K562 (cell line): Measurements from ENCODE around the gene ANKRD34B. TPM values are rescaled to one million over a fixed set of nuclear protein-coding genes. Genes with fewer than 3 reads are reported as not detected.

Experiments used
- ATAC-seq: fragments of 200-7000 bp; cut with Tn5 transposase; 3 replicates; pipeline ENCODE4 v1.9.1; 2020; ENCODE audit warnings: moderate library complexity
- BruUV-seq: library from RNA; stranded (reverse); fragments of 400-500 nt; replicated peaks from 2 replicates; lab custom pipeline; 2021; lab: Mats Ljungman, UMichigan
- CTCF ChIA-PET: fragments of 300-600 bp; formaldehyde crosslinking; extraction: SDS; loops from one replicate; lab custom pipeline; 2021; ENCODE audit warnings: low intra/inter-chr PET ratio; lab: Yijun Ruan, JAX
- POLR2A ChIA-PET: fragments of 300-600, 350-650 bp; sonication (Branson Sonifier 250); formaldehyde crosslinking; extraction: SDS; loops from one replicate; lab custom pipeline; 2021; ENCODE audit warnings: antibody characterized with exemption, inconsistent platforms; lab: Yijun Ruan, JAX
- DNase-seq, 4 experiments: peaks; one replicate each; pipeline versions ENCODE4 v3.0.0 to v3.0.0-alpha.2; 2011 to 2018; ENCODE audit warnings: low spot score in 3 of 4, mixed read lengths in 3 of 4; ENCODE audit errors: extremely low read depth in 1 of 4
- FAIRE-seq: peaks from 2 replicates; lab custom pipeline; 2011; peaks lifted over from hg19 to GRCh38; lab: Jason Lieb, UNC
- H2AFZ ChIP-seq: 2 replicates; pipeline ENCODE4 v1.6.0; 2011; ENCODE audit warnings: low read depth, low read length, control low read depth, inconsistent platforms
- H3K27ac ChIP-seq: fragments of 200-600 bp; 3 replicates; pipeline ENCODE4 v1.8.0; 2011; ENCODE audit warnings: low read depth, mild to moderate bottlenecking, control low read depth, inconsistent platforms, low read length, moderate library complexity, mixed read lengths; ENCODE audit errors: extremely low read depth
- H3K27me3 ChIP-seq, 2 experiments: fragments of 300-600 bp in 1 of 2; 2 replicates in 1 of 2; 3 replicates in 1 of 2; pipeline versions ENCODE4 v1.6.0 to v1.8.0; 2011; ENCODE audit warnings: inconsistent platforms in 2 of 2, low read length in 2 of 2, mild to moderate bottlenecking in 1 of 2, mixed read lengths in 1 of 2, moderate library complexity in 1 of 2; ENCODE audit not compliant: control insufficient read depth in 2 of 2, insufficient read depth in 2 of 2
- H3K36me3 ChIP-seq: fragments of 300-600 bp; 3 replicates; pipeline ENCODE4 v1.8.0; 2011; ENCODE audit warnings: mild to moderate bottlenecking, low read length, inconsistent platforms; ENCODE audit not compliant: control insufficient read depth, insufficient read depth
- H3K4me1 ChIP-seq, 2 experiments: fragments of 200-600 bp in 1 of 2; replicated peaks in 1 of 2; 2 replicates in 1 of 2; 3 replicates in 1 of 2; pipeline versions ENCODE4 v1.5.1 to v1.8.0; 2011; ENCODE audit warnings: inconsistent platforms in 2 of 2, low read length in 2 of 2, mild to moderate bottlenecking in 1 of 2, mixed read lengths in 1 of 2, moderate library complexity in 1 of 2; ENCODE audit not compliant: control insufficient read depth in 2 of 2, insufficient read depth in 2 of 2
- H3K4me2 ChIP-seq: 2 replicates; pipeline ENCODE4 v1.6.1; 2011; ENCODE audit warnings: low read length, control low read depth, inconsistent platforms, mixed read lengths; ENCODE audit not compliant: insufficient read depth
- H3K4me3 ChIP-seq: fragments of 200-600 bp; sonication (generic), shearing (Covaris generic); 2 replicates; pipeline ENCODE4 v1.5.1; 2016; ENCODE audit warnings: control low read depth, inconsistent platforms
- H3K79me2 ChIP-seq: fragments of 200-600 bp; 3 replicates; pipeline ENCODE4 v1.8.0; 2011; ENCODE audit warnings: low read length, inconsistent platforms; ENCODE audit not compliant: control insufficient read depth, insufficient read depth
- H3K9ac ChIP-seq, 2 experiments: 2 replicates each; pipeline versions ENCODE4 v1.6.0 to v1.6.1; 2011; ENCODE audit warnings: low read depth in 2 of 2, low read length in 2 of 2, control low read depth in 1 of 2, inconsistent platforms in 1 of 2, mild to moderate bottlenecking in 1 of 2, mixed read lengths in 1 of 2; ENCODE audit not compliant: insufficient read depth in 1 of 2
- H3K9me1 ChIP-seq: one replicate; pipeline ENCODE4 v1.6.0; 2011; ENCODE audit warnings: inconsistent platforms, mild to moderate bottlenecking, low read length, moderate library complexity; ENCODE audit not compliant: control insufficient read depth, insufficient read depth
- H3K9me3 ChIP-seq: replicated peaks from 2 replicates; pipeline ENCODE4 v1.5.1; 2011; ENCODE audit warnings: low read depth, low read length, inconsistent platforms; ENCODE audit not compliant: control insufficient read depth, insufficient read depth
- H4K20me1 ChIP-seq: replicated peaks from 2 replicates; pipeline ENCODE4 v1.6.1; 2011; ENCODE audit warnings: low read length, inconsistent platforms, mixed read lengths; ENCODE audit not compliant: control insufficient read depth, insufficient read depth
- EWSR1 ChIP-seq: fragments of 450-650 bp; IDR thresholded peaks from 2 replicates; pipeline ENCODE4 v1.6.1; 2018; ENCODE audit warnings: borderline replicate concordance, mild to moderate bottlenecking, low read depth, moderate library complexity; ENCODE audit not compliant: partially characterized antibody
- GTF2F1 ChIP-seq: IDR thresholded peaks from 2 replicates; pipeline ENCODE4 v1.6.1; 2011; ENCODE audit warnings: low read depth, low read length, improper control_type of control experiment
- HNRNPLL ChIP-seq: fragments of 200-400 bp; formaldehyde crosslinking; IDR thresholded peaks from 2 replicates; pipeline ENCODE4 v1.6.1; 2017; ENCODE audit warnings: low read length, low read depth, mild to moderate bottlenecking; ENCODE audit not compliant: poor library complexity, severe bottlenecking
- MEIS2 ChIP-seq: fragments of 450-650 bp; IDR thresholded peaks from 2 replicates; pipeline ENCODE4 v1.6.1; 2014; ENCODE audit warnings: mild to moderate bottlenecking; ENCODE audit not compliant: partially characterized antibody
- POLR2H ChIP-seq: IDR thresholded peaks from 2 replicates; pipeline ENCODE4 v1.6.1; 2016; ENCODE audit warnings: missing genetic modification characterization, low read depth, mild to moderate bottlenecking, control low read depth, missing compliant biosample characterization, moderate library complexity
- POLR3A ChIP-seq: IDR thresholded peaks from 2 replicates; pipeline ENCODE4 v1.6.1; 2011; ENCODE audit warnings: borderline replicate concordance, mild to moderate bottlenecking, moderate library complexity; ENCODE audit not compliant: insufficient read length, insufficient read depth; ENCODE audit errors: extremely low read depth
- RFX5 ChIP-seq: IDR thresholded peaks from 2 replicates; pipeline ENCODE4 v1.6.1; 2011; ENCODE audit warnings: low read depth, mild to moderate bottlenecking, improper control_type of control experiment, low read length
- SNIP1 ChIP-seq: fragments of 450-650 bp; IDR thresholded peaks from 2 replicates; pipeline ENCODE4 v1.7.1; 2017; ENCODE audit warnings: low read depth, mild to moderate bottlenecking
- VEZF1 ChIP-seq: fragments of 200-800 bp; sonication (Bioruptor generic); IDR thresholded peaks from 2 replicates; pipeline ENCODE4 v1.6.1; 2017; ENCODE audit warnings: missing genetic modification characterization, missing compliant biosample characterization
- ZNF134 ChIP-seq: fragments of 250-450 bp; sonication (Bioruptor Pico); conservative IDR thresholded peaks from 2 replicates; pipeline ENCODE4 v1.4.0; 2020
- ZNF165 ChIP-seq: fragments of 250-450 bp; sonication (Bioruptor Pico); IDR thresholded peaks from 2 replicates; pipeline ENCODE4 v1.4.0; 2020; ENCODE audit warnings: borderline replicate concordance
- ZNF274 ChIP-seq: IDR thresholded peaks from 2 replicates; pipeline ENCODE4 v1.6.1; 2011; ENCODE audit warnings: low read depth, mild to moderate bottlenecking, low read length, moderate library complexity, borderline replicate concordance
- ZNF3 ChIP-seq: fragments of 250-450 bp; sonication (Bioruptor Pico); IDR thresholded peaks from 2 replicates; pipeline ENCODE4 v1.5.0; 2021; ENCODE audit warnings: mild to moderate bottlenecking, moderate library complexity
- ZNF511 ChIP-seq: sonication (generic); formaldehyde crosslinking; IDR thresholded peaks from 2 replicates; pipeline ENCODE4 v1.8.0; 2022; ENCODE audit warnings: mild to moderate bottlenecking, missing genetic modification reagents
- ZNF583 ChIP-seq: fragments of 250-450 bp; sonication (Bioruptor Pico); IDR thresholded peaks from 2 replicates; pipeline ENCODE4 v1.4.0; 2020
- ZNF589 ChIP-seq: fragments of 200-800 bp; sonication (Bioruptor generic); IDR thresholded peaks from 2 replicates; pipeline ENCODE4 v1.6.1; 2016; ENCODE audit warnings: low read depth, missing genetic modification characterization, missing compliant biosample characterization
- WGBS: fragments of 100-300 bp; shearing (Covaris generic); methylation state at CpG from one replicate; pipeline ENCODE4 v1.1.6; 2016; ENCODE audit warnings: low coverage, mixed read lengths; ENCODE audit not compliant: insufficient coverage; ENCODE audit errors: missing lambda C conversion rate; 5-methylcytosine and 5-hydroxymethylcytosine counted together
- in situ Hi-C: fragments of 300-500 bp; cut with MboI; formaldehyde crosslinking; loops from 4 replicates; pipeline ENCODE4 v1.15.0; 2018; ENCODE audit warnings: inconsistent platforms, mixed read lengths
- intact Hi-C: fragments of 100-400 bp; cut with micrococcal nuclease; formaldehyde crosslinking; loops from 2 replicates; pipeline ENCODE4 v1.14.2; 2022
- polyA plus RNA-seq, 8 experiments: library from polyadenylated mRNA; depleted of rRNA in 4 of 8; stranded (reverse) in 5 of 8; unstranded in 3 of 8; fragments of >200 nt; fragmentation: Nextera tagmentation in 2 of 8; fragmentation: Illumina TruSeq in 1 of 8; extraction: Ambion mirVana in 2 of 8; extraction: Trizol in 1 of 8; gene quantifications; 2 replicates each; pipeline versions ENCODE4 v1.2.1 to v1.2.3, GENCODE V29; 2011 to 2014; ENCODE audit warnings: inconsistent platforms in 1 of 8, missing spikeins in 1 of 8
- total RNA-seq, 7 experiments: library from RNA; depleted of rRNA in 6 of 7; stranded (reverse); fragments of >200 nt in 6 of 7; fragmentation: Illumina TruSeq in 2 of 7; extraction: Trizol in 2 of 7; gene quantifications; 2 replicates each; pipeline versions ENCODE4 v1.2.1 to v1.2.3, GENCODE V29; 2011 to 2021; ENCODE audit warnings: low replicate concordance in 1 of 7

ANKRD34B gene
- total and polyA plus RNA-seq, 9 of the 15 experiments (the other 6 are each of a cell fraction or from before 2014, with no cell fraction given), result not detected

GRCh38 chr5:80569086-80569960 is 757 bp downstream of the ANKRD34B start:
- no peak overlapping the region for H3K4me2 ChIP-seq

GRCh38 chr5:80568251-80568650 is 1.8 kb downstream of the ANKRD34B start:
- Histone ChIP-seq H3K9me3 (no peaks in the 10 kb centered on the region), H2AFZ (no peak overlapping the region), H3K4me1 (peaks cover 0 to 16% of the 10 kb centered on the region in 2 experiments; a peak in 2 of 5 replicates), H3K4me2 (no peak overlapping the region), H3K36me3 (no peaks in the 10 kb centered on the region), H3K9me1 (no peaks in the 10 kb centered on the region), H3K9ac (no peak overlapping the region), H3K4me3 (no peak overlapping the region), H3K27ac (no peak overlapping the region), H4K20me1 (no peaks in the 10 kb centered on the region), H3K79me2 (no peaks in the 10 kb centered on the region), H3K27me3 (peaks cover 35 to 73% of the 10 kb centered on the region in 2 experiments)
- 3% methylated on average over 6 of the region's 6 CpGs for WGBS
- in situ Hi-C loops (no loop called here), intact Hi-C loops (no loop called here)
- DNase-seq, result no peak
- ChIA-PET POLR2A (interaction anchor here (0.7 kb wide), 1 partner anchor 925 kb away, joined by 3 read pairs; no protein-coding TSS in a partner anchor), CTCF (no interaction called here)
- no peak for ATAC-seq
- FAIRE-seq, result no peak
- no TSS peak for BruUV-seq
- TF ChIP-seq ZNF134 (CRISPR knock-in tag) (no peak), ZNF589 (CRISPR knock-in tag) (no peak), GTF2F1 (no peak), MEIS2 (no peak), POLR2H (tag) (no peak), POLR3A (no peak), HNRNPLL (no peak), ZNF274 (no peak), VEZF1 (CRISPR knock-in tag) (no peak), ZNF511 (CRISPR knock-in tag) (no peak), ZNF583 (CRISPR knock-in tag) (no peak)

More at GRCh38 chr5:80569086-80569960, 757 bp downstream of the ANKRD34B start:
- TF ChIP-seq ZNF3 (no peak), SNIP1 (no peak), EWSR1 (no peak), RFX5 (no peak), ZNF165 (CRISPR knock-in tag) (no peak)
- BruUV-seq, result no TSS peak
- POLR2A ChIA-PET, result interaction anchor here (0.5 to 0.6 kb wide), 2 partner anchors 879 to 1995 kb away, joined by 3 read pairs; no protein-coding TSS in a partner anchor
- H3K36me3 ChIP-seq, result no peaks in the 10 kb centered on the region
- no peak overlapping the region for H3K9ac ChIP-seq
- intact Hi-C loops (no loop called here), in situ Hi-C loops (no loop called here)
- no peak overlapping the region for H3K27ac ChIP-seq
- no peaks in the 10 kb centered on the region for H4K20me1 ChIP-seq
- DNase-seq (no peak), FAIRE-seq (no peak), ATAC-seq (no peak)
- no peaks in the 10 kb centered on the region for H3K79me2 ChIP-seq
- peaks cover 0 to 16% of the 10 kb centered on the region in 2 experiments; a peak in 2 of 5 replicates for H3K4me1 ChIP-seq
- H3K27me3 ChIP-seq, result peaks cover 28 to 76% of the 10 kb centered on the region in 2 experiments
- H3K9me3 ChIP-seq, result no peaks in the 10 kb centered on the region
- no peak overlapping the region for H3K4me3 ChIP-seq
- H3K9me1 ChIP-seq, result no peaks in the 10 kb centered on the region
- CTCF ChIA-PET, result no interaction called here
- no peak overlapping the region for H2AFZ ChIP-seq
- 35% methylated on average over 36 of the region's 89 CpGs for WGBS
